ENCODE measurements around the gene MCC.

Gene MCC

GRCh38 chr5:113067635-113068344, 420.5 kb downstream of the MCC start:
- FAIRE-seq (no peak), DNase-seq (ENCODE audit: insufficient read length, low spot score) (no peak)
- no peak for TF ChIP-seq CTCF (IDR thresholded peaks at IDR 0.05; ENCODE audit: insufficient read depth, missing control alignments)

- no peak for FAIRE-seq
- TF ChIP-seq CTCF (IDR thresholded peaks at IDR 0.05; ENCODE audit: insufficient read depth, missing control alignments): no peak
- DNase-seq (ENCODE audit: insufficient read length, low spot score): no peak
Observed at GRCh38 chr5:113065626-113066025, 422.6 kb downstream of the MCC start.

GRCh38 chr5:113064806-113065205, 423.4 kb downstream of the MCC start:
- no peak for DNase-seq (ENCODE audit: insufficient read length, low spot score)
- no peak for TF ChIP-seq CTCF (IDR thresholded peaks at IDR 0.05; ENCODE audit: insufficient read depth, missing control alignments)
- FAIRE-seq: no peak

- no peak for TF ChIP-seq CTCF (IDR thresholded peaks at IDR 0.05; ENCODE audit: insufficient read depth, missing control alignments)
- DNase-seq (ENCODE audit: insufficient read length, low spot score): no peak
- FAIRE-seq: no peak
Observed at GRCh38 chr5:113063927-113064326, 424.3 kb downstream of the MCC start.

GRCh38 chr5:113062869-113063508, 425.3 kb downstream of the MCC start:
- no peak for TF ChIP-seq CTCF (IDR thresholded peaks at IDR 0.05; ENCODE audit: insufficient read depth, missing control alignments)
- no peak for DNase-seq (ENCODE audit: insufficient read length, low spot score)
- FAIRE-seq: no peak

- TF ChIP-seq CTCF (IDR thresholded peaks at IDR 0.05; ENCODE audit: insufficient read depth, missing control alignments): no peak
- DNase-seq (ENCODE audit: insufficient read length, low spot score) (no peak), FAIRE-seq (no peak)
Observed at GRCh38 chr5:113061846-113062780, 426.1 kb downstream of the MCC start.
